ENCODE results near the gene VSTM4.

VSTM4 gene

DNA sequence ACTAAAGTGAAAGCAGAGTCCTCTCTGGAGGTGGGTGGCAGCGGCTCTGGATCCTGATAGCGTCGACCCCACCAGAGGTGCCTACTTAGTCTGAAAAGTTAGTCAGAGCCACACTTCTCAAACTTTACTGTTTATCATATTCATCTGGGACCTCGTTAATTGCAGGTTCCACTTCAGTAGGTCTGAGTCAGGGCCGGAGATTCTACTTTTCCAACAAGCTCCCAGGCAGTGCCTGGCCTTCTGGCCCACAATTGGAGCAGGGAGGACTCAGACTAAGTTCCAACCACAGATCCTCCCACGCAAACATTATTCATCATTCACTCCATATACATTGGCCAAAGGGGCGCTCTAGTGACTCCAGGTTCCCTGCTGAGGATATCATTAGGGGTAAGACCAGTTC lies 78.1 kb downstream of the VSTM4 start:
- no peak for DNase-seq

DNA sequence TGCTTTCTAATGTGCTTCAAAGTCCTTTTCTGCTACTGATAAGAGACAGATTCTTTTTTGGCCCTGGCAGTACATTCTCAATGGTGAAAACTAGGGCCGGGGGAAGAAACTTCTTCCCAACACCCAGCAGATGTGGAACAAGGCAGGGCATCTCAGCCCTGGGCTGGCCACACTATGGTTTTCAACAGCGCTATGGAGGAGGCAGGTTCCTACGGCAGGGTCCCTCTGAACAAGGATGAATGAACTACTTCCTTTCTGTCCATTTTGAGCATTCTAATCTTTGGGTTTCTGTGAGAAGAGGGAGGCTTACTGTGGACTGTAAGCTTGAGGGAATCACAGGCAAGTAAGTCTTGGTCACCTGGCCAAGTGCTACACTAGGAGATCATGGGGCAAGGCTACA lies 78.7 kb downstream of the VSTM4 start:
- DNase-seq, result no peak

DNA sequence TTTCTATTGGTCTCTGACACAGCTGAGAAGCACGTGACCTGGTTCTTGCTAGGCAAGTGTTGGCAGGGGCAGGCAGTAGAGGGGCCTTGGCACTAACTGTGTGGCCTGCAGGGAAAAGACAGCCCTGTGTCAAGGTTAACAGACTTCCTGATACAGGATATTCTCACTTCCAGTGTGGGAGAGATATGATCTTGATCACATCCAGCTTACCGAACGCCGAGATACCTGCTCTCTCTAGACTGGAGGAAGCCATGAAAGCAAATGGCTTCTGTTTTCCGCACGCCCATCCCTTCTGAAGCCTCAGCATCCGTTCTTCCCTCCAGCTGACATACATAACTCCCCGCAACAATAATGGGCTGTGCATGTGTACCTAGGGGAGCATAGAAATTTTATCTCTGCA lies 79.4 kb downstream of the VSTM4 start:
- DNase-seq, result no peak

DNA sequence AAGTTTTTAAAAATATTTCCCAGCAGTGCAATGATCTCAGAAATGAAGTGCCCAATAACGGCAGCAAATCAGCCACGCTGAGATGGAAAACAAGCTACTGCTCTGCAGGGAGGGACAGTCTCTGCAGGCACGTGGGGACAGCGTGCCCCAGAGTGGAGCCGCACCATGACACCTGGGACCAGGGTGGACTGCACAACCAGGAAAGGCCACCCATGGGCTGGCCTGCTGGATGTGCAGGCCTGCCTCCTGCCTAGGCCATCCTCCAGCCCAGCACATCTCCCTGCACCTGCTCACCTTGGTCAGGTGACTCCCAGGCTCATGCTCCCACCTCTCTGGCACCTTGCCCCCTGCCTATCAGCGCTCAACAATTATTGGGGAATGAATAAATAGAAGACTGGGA lies 80.4 kb downstream of the VSTM4 start:
- DNase-seq, result no peak

DNA sequence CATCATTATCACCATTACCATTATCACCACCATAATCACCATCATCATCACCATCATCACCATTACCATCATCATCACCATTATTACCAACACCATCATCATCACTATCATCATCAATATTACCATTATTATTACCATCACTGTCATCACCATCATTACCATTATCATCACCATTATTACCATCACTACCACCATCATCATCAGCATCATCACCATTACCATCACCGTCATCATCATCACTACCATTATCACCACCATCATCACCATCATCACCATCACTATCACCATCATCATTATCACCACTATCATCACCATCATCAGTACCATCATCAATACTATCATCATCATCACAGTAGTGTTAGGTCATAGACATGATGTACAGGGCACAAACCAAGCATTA lies 81.4 kb downstream of the VSTM4 start:
- DNase-seq, result no peak

DNA sequence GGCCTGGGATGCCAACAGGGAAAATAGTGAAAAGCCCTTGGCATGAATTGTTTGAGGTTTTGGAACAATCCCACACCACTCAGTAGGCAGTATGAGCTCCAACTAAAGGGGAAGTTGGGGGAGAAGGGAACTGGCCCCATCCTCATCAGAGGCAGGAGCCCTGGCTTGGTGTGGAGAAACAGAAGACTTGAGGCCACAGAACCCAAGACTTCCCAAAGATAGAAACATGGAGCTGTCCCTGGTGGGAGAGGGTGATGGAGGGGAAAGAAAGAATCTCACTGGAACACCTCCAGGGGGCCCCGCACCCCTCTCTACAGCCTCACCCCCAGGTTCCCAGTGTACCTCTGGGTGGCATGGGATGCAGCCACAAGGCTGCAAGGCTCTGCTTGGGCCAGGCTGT lies 85.7 kb downstream of the VSTM4 start:
- no peak for DNase-seq

DNA sequence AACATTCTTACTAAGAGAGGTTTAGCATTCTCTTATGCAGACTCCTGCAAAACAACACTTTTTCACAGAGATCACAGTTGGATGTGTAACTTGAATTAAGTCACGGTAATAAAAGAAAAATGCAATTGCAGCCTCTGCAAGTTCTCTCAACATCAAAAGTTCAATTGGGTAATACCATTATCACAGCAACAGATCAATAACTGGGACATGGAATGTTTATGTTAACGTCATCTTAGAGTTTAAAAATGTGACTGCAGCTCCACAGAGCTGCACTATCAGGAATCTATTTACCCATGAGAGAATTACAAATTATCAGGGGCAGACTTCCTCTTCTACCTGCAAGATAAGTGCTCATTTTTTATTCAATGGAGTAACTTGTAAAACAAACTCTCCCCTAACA lies 86.7 kb downstream of the VSTM4 start:
- DNase-seq, result no peak

DNA sequence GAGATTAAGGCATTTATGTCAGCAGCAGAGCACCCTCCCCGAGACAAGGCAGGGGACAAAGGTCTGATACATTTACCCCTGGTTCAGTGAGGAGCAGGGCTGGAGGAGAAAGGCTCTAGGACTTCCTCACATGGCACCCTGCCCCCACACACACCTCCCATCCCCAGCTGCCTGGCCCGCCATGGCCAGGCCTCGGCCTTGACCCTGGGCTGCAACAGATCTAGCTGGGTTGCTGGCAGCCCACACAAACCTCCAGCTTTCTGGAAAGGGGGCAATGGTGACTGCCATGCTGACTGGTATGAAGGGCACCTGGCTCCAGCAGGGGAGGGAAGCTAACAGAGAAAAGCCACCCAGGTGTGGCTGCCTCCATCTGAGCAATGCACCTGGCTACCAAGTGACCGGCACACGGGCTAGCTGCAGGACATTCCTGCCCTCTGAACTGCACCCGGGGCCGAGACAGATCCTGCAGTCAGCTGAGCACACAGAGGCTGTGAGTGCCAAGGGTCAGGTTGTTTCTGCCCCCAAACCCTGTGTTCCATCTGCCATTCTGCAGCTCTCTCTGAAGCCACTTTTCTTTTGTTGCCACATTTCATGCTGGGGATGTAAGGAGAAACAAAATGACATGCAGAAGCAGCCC lies 89.9 kb downstream of the VSTM4 start:
- no peak for DNase-seq

DNA sequence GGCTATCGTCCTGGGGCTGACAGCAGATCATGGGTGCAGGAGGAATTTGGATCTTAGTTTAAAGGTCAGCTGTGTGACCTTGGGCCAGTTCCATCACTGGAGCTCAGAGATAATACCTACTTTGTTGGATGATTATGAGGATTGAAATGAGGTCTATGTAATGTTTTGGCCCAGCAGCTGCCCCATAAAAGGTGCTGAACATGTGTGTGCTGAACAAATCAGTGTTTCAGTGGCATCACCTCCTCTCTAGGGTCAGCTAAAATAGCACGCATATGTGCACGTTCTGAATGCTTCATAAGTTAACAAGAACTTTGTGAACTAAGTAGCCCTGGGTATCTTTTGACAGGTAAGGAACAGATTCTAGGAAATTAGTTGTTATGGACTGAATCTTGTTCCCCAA lies 90.8 kb downstream of the VSTM4 start:
- no peak for DNase-seq

DNA sequence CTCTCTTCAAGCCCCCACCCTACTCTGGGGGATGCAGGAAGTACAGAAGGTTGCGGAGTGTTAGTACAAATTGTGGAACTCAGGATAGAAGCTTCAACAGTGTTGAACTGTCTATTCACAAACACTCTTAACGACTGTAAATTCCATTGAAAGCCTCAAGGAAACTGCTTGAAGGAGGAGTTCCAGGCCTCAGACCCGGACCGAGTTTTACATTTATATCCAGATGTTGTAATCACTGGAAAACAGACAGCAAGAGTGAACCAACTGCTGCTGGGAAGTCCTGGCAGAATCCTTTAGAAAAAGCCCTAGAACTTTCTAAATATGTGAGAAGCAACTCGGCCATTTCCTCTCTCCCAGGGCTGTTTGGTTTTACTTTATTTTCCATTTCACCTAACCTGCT lies 91.6 kb downstream of the VSTM4 start:
- no peak for DNase-seq

DNA sequence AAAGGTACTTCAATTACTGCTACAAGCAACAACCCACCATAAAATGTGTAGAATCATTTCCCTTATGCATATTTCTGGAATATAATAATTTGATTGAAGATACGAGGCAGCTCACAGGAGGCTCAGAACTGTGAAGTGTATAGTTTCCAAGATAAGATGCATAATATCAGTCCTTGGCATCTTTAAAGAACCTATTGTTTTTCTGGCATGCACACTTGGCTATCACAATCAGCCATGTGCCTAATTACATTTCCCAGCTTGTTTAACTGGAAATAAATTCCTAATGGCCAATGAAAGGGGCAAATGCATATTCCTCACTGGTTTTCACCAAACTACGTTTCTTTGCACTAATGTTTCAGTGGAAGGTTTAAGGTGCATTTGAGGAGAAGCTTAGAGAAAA lies 92.3 kb downstream of the VSTM4 start:
- no peak for DNase-seq

DNA sequence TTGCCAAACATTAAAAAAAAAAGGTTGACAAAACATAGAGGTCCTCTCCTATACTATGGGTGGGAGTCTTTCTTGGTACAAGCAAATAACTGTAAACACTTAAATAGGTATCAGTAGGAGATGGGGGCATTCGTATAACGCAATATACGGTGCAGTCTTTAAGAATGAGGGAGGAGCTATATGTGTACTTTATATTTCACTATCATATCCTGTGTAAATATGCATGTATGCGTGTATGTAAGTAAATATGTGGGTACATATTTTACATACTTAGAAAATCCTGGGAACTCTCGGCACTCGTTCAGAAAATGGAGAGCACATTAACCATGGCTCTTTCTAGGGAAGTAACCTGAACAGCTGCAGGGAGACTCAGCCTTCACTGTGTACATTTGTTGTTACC lies 93.6 kb downstream of the VSTM4 start:
- DNase-seq, result no peak

DNA sequence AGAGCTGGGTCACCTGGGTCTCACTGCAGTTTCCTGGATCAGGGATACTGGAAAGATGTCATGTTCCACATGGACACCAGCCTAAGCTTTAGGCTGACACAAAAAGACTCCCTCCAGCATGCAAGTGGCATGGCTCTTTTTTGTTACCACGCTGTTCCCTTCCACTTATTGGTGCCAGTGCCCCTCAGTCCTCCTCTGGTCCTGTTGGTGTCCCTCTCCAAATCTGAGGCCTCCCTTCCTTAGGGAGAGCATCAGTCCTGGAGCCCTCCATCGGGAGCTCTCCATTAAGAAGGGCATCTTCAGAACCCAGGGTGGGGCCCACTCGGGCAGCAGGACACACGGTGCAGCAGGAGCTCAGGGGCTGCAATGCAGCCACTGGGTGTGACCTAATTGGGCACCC lies 99.6 kb downstream of the VSTM4 start:
- DNase-seq, result no peak

DNA sequence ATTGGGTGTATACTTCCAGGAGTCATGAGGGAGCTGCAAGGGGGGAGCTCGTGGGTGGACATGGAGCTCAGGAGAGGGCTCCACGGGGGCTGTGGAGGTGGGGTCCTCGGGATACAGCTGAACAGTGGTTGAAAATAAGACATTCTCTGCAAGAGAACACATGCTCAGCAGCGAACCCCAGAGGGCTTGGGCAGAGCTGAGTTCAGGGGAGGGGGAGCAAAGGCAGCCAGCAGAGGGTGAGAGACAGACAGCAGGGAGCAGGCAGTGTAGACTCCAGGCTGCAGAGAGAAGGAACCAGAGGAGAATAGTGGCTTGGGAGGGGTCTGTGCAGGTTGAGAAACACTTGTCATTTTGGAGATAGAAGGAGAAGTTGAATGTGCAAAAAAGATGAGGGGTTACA lies 102.7 kb downstream of the VSTM4 start:
- no peak for DNase-seq

DNA sequence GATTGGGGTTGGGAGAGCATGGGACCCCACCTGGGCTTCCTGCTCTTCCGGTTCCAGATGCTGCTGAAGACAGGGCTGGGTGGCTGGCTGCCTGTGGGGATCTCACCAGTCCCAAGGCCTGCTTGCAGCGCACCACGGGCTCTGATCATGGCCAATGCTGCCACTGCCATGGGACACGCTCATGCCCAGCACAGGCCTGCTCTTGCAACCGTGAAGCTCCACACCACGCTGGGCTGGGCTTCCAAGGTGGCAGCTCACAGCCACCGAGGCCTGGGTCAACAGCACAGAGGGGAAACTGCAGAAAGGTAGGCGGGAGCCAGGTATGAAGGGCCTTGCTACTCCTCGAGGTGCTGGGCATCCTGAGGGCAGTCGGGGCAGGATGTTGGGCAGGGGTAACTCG lies 103.6 kb downstream of the VSTM4 start:
- DNase-seq, result no peak

DNA sequence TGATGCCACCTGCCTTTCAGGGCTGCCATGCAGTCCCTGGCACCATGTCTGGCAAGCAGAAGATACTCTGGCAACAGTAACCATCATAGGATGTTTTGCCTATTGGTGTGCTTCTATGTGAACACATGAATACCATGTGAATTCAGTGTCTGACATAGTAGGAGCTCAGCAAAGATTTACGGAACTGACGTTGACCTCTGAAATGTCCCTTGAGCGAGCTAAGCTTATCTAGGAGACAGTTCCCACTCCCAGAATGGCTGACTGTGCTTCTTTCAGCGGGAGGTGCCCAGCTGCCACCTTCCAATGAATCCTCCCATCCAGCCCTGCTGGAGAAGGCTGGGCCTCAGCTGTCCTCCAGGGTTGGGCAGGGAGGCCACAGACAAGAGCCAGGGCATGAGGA lies 104.5 kb downstream of the VSTM4 start:
- DNase-seq, result no peak

DNA sequence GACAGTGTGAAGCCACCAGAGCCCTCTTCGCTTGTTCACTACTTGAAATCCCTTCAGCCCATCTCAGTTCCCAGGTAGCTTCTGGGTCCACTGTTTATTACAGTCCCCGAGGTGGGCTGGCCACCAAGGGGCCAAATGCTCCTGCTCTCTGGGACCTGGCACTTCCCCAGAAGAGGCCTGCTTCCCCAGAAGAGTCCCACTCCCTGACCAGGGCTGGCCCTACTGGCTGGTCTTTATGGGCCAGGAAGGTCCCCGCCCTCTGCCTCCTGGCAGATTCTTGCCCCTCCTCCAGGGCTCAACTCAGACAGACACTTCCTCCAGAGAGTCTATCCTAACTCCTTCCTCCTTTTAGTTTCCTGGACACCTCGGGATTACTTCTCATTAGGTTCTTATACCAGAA lies 105.0 kb downstream of the VSTM4 start:
- DNase-seq, result no peak

DNA sequence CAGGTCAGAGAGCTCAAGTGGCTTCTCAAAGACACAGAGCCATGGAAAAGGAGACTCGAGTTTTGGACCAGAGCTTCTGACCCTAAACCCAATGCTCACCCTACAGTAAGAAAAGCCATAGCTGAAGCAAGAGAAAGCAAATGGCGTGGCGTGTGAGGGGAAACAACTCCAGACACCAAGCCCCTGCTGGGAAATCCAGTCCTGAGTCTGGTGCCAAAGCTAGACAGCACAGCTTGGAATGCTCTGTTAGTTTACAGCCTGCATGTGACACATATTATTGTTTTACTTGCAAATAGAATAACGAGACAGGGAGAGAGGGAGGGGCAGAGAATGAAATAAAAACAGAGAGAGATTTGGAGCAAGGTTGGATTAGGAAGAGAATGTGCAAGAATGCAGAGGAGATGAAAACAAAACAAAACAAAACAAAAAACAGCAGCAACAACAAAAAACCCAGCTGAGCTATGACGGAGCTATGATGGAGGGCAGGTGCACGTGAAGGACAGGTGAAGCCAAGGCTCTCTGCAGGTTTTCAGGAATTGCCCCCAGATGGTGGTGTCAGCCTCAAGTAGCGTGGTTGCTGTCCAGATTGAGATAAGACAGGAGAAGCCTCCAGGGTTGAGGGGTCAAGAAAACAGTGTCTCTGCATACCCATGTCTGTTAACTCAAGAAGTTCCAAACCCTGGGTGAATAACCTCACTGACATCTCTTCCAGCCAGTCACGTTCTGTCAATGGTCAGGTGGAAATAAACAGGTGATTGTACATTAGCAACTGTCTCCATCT lies 105.9 kb downstream of the VSTM4 start:
- DNase-seq, result no peak

DNA sequence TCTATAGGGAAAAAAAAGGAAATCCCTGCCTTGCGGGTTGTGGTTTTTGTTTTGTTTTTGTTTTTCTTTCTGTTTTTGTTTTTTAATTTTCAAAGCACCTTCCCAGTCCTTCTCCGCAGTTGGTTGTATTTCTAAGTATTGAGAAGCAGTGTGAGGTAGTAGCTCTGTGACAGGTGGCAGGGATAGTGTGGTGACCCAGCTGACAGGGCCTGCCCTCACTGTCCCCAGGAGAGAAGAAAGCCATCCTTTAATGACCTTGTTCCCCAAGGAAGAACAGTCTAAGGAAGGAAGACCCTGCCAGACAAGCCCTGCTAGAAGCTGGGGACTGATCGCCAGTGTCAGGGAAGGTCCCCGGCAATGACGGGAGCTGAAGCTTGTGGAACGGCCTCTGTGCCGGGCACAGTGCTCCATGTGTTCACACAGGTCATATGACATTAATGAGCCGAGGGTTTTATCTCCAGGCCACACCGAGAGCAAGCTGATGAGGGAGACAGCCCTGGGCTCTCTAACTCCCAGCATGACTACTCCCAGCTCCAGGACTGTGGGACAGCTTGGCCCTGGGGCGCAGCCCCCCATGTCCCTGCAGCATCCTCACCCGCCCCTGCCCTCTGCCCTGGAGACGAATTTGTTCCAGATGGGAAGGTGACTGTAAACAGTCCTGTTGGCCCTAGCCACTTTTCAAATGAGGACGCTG lies 106.7 kb downstream of the VSTM4 start:
- no peak for DNase-seq

DNA sequence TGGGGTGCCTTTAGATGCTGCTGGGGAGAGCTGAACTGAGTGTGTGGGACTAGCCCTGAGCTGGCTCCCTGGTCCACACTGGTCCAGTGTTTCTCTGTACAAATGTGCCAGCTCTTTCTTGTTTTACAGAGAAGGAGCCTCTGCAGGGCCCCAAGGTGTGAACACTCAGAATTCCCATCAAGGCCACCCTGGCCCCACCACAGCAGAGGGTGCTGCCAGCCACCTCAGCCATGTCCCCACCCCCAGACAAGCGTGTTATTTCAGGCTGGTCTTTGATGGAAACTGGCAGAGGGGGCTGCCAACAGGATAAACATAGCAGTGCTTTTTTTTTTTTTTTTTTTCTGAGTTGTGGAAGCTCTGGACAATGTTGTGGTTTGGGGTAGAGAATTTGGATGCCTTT lies 107.2 kb downstream of the VSTM4 start:
- no peak for DNase-seq

DNA sequence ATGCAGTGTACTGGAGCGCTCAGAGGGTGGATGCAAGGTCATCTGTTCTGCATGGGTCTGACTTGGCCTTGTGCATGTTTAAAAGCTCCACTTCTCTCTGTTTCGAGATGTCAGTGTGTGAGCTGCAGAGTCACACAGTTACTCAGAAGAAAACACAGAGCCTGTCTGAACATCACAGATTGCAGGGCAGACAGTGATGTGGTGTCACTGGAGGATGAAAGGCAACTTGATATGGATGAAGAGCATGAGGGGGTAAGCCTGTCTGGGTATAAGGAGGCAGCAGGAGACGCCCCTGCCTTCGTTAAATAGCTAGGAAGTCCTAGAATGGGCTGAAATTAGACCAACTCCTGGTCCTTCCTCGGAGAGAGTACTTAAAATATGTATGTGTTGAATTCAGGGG lies 108.2 kb downstream of the VSTM4 start:
- DNase-seq, result no peak

DNA sequence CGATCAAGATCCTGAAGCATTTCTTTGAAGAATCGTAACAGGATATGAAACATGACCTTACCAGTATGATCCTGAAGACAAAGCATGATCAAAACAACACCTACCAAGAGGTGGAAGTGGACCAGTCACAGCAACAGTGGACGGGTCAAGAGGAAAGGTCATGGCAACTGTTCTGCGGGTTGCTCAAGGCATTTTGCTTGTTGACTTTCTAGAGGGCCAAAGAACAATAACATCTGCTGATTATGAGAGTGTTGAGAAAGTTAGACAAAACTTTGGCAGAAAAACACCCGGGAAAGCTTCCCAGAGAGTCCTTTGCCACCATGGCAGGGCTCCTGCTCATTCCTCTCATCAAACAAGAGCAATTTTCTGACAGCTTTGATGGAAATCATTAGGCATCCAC lies 110.1 kb downstream of the VSTM4 start:
- DNase-seq, result no peak

DNA sequence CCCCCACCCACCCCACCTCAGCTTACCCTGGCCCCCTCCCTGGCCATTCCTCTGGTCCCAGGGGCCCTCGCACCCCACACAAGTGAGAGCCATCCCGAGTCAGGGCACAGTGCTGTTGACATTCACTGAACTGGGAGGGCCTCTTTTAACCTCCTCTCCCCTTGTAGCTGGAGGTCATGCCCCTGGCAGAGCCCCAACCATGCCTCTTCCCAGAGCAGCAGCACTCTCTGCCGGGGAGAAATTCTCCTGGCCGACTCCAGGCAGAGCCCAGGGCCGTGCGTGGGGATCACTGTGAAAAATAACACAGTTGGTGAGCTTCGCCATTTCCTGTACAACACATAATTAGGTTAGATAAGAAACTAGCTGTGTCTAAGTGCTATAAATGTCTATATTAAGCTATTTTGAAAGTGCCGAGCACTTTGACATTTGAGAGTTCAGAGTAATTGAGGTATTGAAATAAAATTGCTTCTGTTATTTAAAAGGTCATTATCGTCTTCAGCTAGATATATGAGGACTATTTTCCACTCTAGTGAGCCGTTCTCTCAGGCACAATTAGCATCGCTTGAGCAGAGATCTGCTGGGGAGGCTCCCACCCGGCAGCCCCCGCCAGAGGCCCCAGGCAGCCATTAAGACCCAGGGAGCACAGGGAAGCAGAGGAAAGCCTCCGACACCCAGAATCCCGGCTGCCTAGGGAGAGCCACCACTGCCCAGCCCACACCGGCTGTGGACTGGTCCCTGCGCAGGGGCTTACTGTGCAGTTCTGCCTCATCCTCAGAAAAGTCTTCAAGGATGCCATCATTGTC lies 113.3 kb downstream of the VSTM4 start:
- DNase-seq, result no peak

DNA sequence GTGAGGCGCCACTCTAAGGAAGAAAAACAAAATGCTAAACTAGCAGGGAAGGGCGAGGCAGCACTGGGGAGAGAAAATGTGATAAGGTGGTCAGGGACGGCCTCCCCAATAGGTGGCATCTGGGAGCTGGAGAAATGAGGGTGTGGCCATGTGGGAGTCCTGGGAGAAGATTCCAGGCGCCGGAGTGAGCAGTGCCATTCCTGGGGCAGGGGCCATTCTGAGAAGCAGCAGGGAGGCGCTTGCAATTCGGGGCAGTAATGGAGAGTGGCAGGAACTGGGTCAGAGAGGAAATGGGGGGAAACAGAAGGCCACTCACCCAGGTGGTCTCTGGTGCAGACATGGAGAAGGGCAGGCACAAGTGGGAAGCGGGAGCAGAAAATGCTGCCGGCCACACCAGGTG lies 113.9 kb downstream of the VSTM4 start:
- no peak for DNase-seq
